ENCODE results near the gene HHLA2. TPM values are rescaled to one million over a fixed set of nuclear protein-coding genes. Genes with fewer than 3 reads are reported as not detected.

Gene HHLA2
- total RNA-seq, 1 donor from 2014 or later: 0.26 TPM

DNA sequence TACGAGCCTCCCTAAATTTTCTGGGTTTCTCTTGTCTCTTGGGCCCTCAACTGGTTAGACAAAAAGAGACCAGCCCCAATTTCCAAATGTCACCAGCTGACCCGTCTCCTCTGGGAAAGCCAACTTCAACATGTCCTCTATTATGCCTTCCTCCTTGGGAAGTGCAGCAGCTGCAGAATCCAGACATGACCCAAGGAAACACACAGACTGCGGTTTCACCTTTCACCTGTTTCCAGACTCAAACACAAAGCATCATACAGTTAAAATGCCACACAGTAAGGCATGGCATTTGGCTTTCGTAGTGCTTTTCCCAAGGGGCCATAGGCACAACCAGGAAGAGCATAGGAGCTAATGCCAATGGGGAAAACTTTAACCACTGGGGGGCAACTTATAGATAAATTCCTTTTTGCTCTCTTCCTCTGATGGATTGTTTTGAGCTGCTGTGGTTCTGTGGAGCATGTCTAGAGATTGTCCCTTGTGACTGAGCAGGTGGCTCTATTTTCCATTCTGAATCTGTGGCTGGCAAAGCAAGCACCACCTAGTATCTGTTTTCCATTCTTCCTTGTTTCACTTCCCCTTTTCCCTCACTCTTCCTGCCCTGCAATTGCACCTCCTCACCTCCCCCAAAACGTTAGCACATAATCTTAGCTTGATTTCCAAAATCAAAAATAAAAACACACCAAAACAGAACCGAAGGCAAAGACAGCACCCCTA lies 49.3 kb downstream of the HHLA2 start:
- Histone ChIP-seq H3K27me3 (no peaks in the 10 kb centered on the region), H3K4me3 (no peak overlapping the region), H3K4me1 (no peaks in the 10 kb centered on the region), H3K27ac (no peak overlapping the region), H3K36me3 (no peaks in the 10 kb centered on the region), H3K9me3 (no peaks in the 10 kb centered on the region)
- TF ChIP-seq, protein P1, sequence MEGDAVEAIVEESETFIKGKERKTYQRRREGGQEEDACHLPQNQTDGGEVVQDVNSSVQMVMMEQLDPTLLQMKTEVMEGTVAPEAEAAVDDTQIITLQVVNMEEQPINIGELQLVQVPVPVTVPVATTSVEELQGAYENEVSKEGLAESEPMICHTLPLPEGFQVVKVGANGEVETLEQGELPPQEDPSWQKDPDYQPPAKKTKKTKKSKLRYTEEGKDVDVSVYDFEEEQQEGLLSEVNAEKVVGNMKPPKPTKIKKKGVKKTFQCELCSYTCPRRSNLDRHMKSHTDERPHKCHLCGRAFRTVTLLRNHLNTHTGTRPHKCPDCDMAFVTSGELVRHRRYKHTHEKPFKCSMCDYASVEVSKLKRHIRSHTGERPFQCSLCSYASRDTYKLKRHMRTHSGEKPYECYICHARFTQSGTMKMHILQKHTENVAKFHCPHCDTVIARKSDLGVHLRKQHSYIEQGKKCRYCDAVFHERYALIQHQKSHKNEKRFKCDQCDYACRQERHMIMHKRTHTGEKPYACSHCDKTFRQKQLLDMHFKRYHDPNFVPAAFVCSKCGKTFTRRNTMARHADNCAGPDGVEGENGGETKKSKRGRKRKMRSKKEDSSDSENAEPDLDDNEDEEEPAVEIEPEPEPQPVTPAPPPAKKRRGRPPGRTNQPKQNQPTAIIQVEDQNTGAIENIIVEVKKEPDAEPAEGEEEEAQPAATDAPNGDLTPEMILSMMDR (IDR thresholded peaks at IDR 0.05): no peak
- no peak for ATAC-seq
- no peak for DNase-seq
- intact Hi-C loops (cut with DNase I): no loop called here

DNA sequence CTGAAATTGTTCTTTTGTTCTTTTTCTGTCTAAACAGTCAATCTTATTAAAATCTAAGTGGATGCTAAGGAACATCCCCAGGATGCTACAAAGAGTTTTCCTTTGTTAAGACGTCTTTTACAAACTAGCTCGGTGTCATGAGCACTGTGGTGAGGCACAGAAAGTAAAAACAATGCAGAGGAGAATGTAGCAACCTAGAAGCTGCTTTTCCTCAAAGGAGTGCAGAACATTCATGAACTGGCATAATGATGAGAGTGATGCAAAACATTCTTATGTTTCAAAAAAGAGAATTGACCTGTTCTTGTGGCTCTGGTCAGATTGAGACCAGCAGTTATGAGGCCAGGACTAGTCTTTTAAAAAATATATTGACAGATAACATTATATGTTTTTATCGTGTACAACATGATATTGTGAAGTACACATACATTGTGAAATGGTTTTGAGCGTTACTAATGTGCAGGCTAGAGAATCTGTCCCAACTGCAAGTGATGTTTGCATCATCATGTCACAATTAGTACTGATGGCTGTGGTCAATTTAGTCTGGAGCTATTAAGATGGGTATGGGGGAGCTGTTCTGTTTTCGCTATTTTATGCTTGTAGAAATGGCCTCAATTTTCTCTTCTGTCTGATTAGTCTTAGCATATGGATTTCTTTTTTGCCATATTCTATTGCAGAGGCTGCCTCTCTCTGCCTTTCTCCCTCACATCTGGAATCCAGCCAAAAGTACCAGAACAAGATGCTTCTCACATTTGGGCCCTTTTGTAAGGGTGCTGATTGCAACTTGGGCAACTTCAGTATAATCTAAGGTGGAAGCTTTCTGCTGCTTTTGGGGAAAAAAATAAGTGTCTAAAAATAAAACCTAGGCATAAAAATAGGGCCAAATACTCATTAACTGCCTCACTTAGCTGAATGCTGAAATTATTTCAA lies 50.2 kb downstream of the HHLA2 start:
- Histone ChIP-seq H3K9me3 (no peaks in the 10 kb centered on the region), H3K27me3 (no peaks in the 10 kb centered on the region), H3K36me3 (no peaks in the 10 kb centered on the region), H3K27ac (no peak overlapping the region), H3K4me1 (no peaks in the 10 kb centered on the region), H3K4me3 (no peak overlapping the region)
- intact Hi-C loops (cut with DNase I): no loop called here
- TF ChIP-seq, protein P1 (IDR thresholded peaks at IDR 0.05): no peak
- ATAC-seq: no peak
- DNase-seq: no peak

DNA sequence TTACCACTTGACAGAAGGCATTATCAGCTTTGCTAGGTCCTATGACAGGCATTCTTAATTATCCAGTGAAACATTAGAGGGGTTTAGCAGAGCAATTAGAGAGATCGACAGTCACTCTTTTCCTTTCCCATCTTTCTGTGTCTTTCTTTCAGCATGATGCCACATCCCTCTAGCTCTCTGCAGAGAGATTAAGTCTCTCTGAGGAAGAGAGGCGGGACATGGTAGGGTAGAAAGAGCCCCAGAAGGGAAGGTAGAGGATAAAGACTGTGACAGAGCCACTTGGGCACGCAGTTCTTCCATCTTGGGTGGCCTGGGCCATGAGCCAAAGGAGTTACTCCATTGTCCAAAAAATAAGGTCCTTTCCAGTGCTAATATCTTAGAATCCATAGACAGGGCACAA lies 55.8 kb downstream of the HHLA2 start:
- TF ChIP-seq, protein P1 (IDR thresholded peaks at IDR 0.05): no peak
- DNase-seq: no peak
- intact Hi-C loops (cut with DNase I): no loop called here
- Histone ChIP-seq H3K4me1 (no peaks in the 10 kb centered on the region), H3K27me3 (no peaks in the 10 kb centered on the region), H3K4me3 (no peak overlapping the region), H3K9me3 (no peaks in the 10 kb centered on the region), H3K36me3 (no peaks in the 10 kb centered on the region), H3K27ac (no peak overlapping the region)
- no peak for ATAC-seq

DNA sequence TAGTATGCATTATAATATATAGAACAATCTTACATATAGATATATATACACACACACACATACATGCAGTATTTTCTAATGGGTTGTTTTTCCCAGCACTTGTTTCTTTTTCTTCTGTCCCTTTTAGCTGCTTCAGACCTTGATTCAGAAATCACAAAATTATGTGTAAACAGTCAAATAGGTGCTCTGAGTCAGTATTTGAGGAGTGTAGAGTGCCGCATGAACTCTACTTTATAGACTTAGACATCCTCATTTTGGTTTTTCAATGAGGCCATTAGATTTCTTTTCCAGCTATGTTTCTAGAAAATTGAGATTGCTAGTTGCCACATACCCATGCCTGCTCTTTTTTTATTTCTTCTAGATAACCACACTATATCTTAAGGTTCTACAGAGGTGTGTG lies 58.2 kb downstream of the HHLA2 start:
- no peak overlapping the region for H3K27ac ChIP-seq
- no peaks in the 10 kb centered on the region for H3K4me1 ChIP-seq
- DNase-seq (no peak), ATAC-seq (no peak)
- no peaks in the 10 kb centered on the region for H3K9me3 ChIP-seq
- H3K4me3 ChIP-seq: no peak overlapping the region
- H3K27me3 ChIP-seq: no peaks in the 10 kb centered on the region
- no peaks in the 10 kb centered on the region for H3K36me3 ChIP-seq
- intact Hi-C loops (cut with DNase I): no loop called here
- TF ChIP-seq, protein P1 (IDR thresholded peaks at IDR 0.05): no peak

DNA sequence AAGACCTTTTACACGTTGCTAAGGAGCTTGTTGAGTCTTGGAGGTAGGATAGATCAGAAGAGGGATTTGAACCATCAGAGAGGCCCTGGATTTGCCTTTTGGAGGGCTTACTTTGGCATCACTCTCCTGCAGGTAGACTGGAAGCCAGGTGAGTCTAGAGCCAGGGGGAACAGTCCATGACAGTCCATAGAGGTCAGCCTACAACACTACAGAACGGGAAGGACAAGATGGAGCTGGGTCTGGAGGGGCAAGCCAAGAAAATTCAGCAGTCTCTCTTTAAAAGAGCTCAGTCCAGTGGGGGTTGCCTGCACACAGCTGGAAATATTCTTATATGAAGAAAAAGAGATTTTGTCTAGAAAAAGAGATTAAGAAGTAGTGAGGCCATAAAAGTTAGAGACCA lies 60.7 kb downstream of the HHLA2 start:
- H3K4me1 ChIP-seq: no peaks in the 10 kb centered on the region
- no peak overlapping the region for H3K27ac ChIP-seq
- no peaks in the 10 kb centered on the region for H3K9me3 ChIP-seq
- DNase-seq (no peak), ATAC-seq (no peak)
- intact Hi-C loops (cut with DNase I): no loop called here
- TF ChIP-seq, protein P1 (IDR thresholded peaks at IDR 0.05): no peak
- H3K4me3 ChIP-seq: no peak overlapping the region
- no peaks in the 10 kb centered on the region for H3K27me3 ChIP-seq
- H3K36me3 ChIP-seq: no peaks in the 10 kb centered on the region
